HepG2 (cell line): Measurements from ENCODE around the gene SLC2A6. TPM values are rescaled to one million over a fixed set of nuclear protein-coding genes. Genes with fewer than 3 reads are reported as not detected.
A peak's percentile ranks its signal among the peaks of the same experiment; 100 is the strongest.

Source experiments
- GABPA ChIP-seq, 2 experiments: IDR thresholded peaks; 2 replicates each; pipeline ENCODE4 v1.6.1; 2011 to 2016; ENCODE audit warnings: low read depth in 2 of 2, low read length in 1 of 2, missing biosample characterization in 1 of 2, missing genetic modification characterization in 1 of 2
- JUND ChIP-seq: sonication (generic); formaldehyde crosslinking; IDR thresholded peaks from 2 replicates; pipeline ENCODE4 v1.8.0; 2022; ENCODE audit warnings: mild to moderate bottlenecking, missing genetic modification reagents
- MTF1 ChIP-seq: sonication (generic); formaldehyde crosslinking; IDR thresholded peaks from 2 replicates; pipeline ENCODE4 v1.5.0; 2020; ENCODE audit warnings: missing genetic modification reagents
- RAD51 ChIP-seq: fragments of 450-650 bp; IDR thresholded peaks from 2 replicates; pipeline ENCODE4 v1.6.1; 2016; ENCODE audit warnings: borderline replicate concordance
- RXRA ChIP-seq: sonication (generic); formaldehyde crosslinking; IDR thresholded peaks from 2 replicates; pipeline ENCODE4 v1.5.1; 2020; ENCODE audit warnings: missing genetic modification reagents
- ZFP82 ChIP-seq: sonication (generic); formaldehyde crosslinking; IDR thresholded peaks from 2 replicates; pipeline ENCODE4 v1.5.1; 2020; ENCODE audit warnings: mild to moderate bottlenecking, missing genetic modification reagents, borderline replicate concordance
- ZHX2 ChIP-seq, 2 experiments: sonication (generic) in 1 of 2; formaldehyde crosslinking in 1 of 2; IDR thresholded peaks; 2 replicates each; pipeline versions ENCODE4 v1.6.1 to v1.9.0; 2014 to 2022; ENCODE audit warnings: antibody characterized with exemption in 1 of 2, borderline replicate concordance in 1 of 2, inconsistent platforms in 1 of 2, low read depth in 1 of 2, missing genetic modification reagents in 1 of 2
- ZKSCAN5 ChIP-seq: sonication (generic); formaldehyde crosslinking; IDR thresholded peaks from 2 replicates; pipeline ENCODE4 v1.5.1; 2020; ENCODE audit warnings: mild to moderate bottlenecking, missing genetic modification reagents
- ZNF282 ChIP-seq: fragments of 450-650 bp; IDR thresholded peaks from 2 replicates; pipeline ENCODE4 v1.6.1; 2018; ENCODE audit not compliant: partially characterized antibody
- polyA plus RNA-seq, 8 experiments: library from polyadenylated mRNA; depleted of rRNA in 3 of 8; stranded (reverse) in 7 of 8; unstranded in 1 of 8; fragments of >200 nt; fragmentation: Illumina TruSeq in 4 of 8; extraction: Trizol in 4 of 8; gene quantifications; 2 replicates each; pipeline versions ENCODE4 v1.2.1 to v1.2.3, GENCODE V29; 2011 to 2016; ENCODE audit warnings: low read depth in 4 of 8, missing spikeins in 1 of 8, mixed read lengths in 1 of 8; ENCODE audit not compliant: insufficient read depth in 1 of 8
- total RNA-seq, 5 experiments: library from RNA; depleted of rRNA; stranded (reverse); fragments of >200 nt; fragmentation: Illumina TruSeq; extraction: Trizol; gene quantifications; 2 replicates each; pipeline ENCODE4 v1.2.3, GENCODE V29; 2016; ENCODE audit warnings: low read depth in 1 of 5
- TF ChIP-seq, protein P1 (sequence below), 2 experiments: fragments of 450-650 bp in 1 of 2; sonication (generic) in 1 of 2; formaldehyde crosslinking in 1 of 2; IDR thresholded peaks; 2 replicates each; pipeline versions ENCODE4 v1.6.1 to v1.8.0; 2016 to 2022; ENCODE audit warnings: antibody characterized with exemption in 1 of 2, mild to moderate bottlenecking in 1 of 2, missing genetic modification reagents in 1 of 2
- TF ChIP-seq, protein P2 (sequence below): sonication (generic); formaldehyde crosslinking; IDR thresholded peaks from 2 replicates; pipeline ENCODE4 v1.8.0; 2022; ENCODE audit warnings: mild to moderate bottlenecking, missing genetic modification reagents, moderate library complexity

SLC2A6 gene
- total and polyA plus RNA-seq, 2 of the 13 experiments (the other 11 are each of a cell fraction or from before 2014, with no cell fraction given), result 4.1 to 15.0 TPM

GRCh38 chr9:133478851-133479711, at the start of gene SLC2A6 (continued):
- TF ChIP-seq ZHX2 (IDR thresholded peaks at IDR 0.05; ENCODE audit: low read depth) (no peak), ZHX2 (CRISPR knock-in tag; IDR thresholded peaks at IDR 0.05; ENCODE audit: borderline replicate concordance) (no peak), ZFP82 (CRISPR knock-in tag) (no peak), ZKSCAN5 (CRISPR knock-in tag) (no peak), ZNF282 (no peak), RXRA (CRISPR knock-in tag) (no peak; the same call in 1 of the 2 replicates), JUND (no peak), RAD51 (no peak), GABPA (IDR thresholded peaks at IDR 0.05; ENCODE audit: low read depth, low read length) (no peak), GABPA (CRISPR knock-in tag; IDR thresholded peaks at IDR 0.05; ENCODE audit: low read depth) (no peak), MTF1 (CRISPR knock-in tag) (no peak)
- TF ChIP-seq, protein P1, sequence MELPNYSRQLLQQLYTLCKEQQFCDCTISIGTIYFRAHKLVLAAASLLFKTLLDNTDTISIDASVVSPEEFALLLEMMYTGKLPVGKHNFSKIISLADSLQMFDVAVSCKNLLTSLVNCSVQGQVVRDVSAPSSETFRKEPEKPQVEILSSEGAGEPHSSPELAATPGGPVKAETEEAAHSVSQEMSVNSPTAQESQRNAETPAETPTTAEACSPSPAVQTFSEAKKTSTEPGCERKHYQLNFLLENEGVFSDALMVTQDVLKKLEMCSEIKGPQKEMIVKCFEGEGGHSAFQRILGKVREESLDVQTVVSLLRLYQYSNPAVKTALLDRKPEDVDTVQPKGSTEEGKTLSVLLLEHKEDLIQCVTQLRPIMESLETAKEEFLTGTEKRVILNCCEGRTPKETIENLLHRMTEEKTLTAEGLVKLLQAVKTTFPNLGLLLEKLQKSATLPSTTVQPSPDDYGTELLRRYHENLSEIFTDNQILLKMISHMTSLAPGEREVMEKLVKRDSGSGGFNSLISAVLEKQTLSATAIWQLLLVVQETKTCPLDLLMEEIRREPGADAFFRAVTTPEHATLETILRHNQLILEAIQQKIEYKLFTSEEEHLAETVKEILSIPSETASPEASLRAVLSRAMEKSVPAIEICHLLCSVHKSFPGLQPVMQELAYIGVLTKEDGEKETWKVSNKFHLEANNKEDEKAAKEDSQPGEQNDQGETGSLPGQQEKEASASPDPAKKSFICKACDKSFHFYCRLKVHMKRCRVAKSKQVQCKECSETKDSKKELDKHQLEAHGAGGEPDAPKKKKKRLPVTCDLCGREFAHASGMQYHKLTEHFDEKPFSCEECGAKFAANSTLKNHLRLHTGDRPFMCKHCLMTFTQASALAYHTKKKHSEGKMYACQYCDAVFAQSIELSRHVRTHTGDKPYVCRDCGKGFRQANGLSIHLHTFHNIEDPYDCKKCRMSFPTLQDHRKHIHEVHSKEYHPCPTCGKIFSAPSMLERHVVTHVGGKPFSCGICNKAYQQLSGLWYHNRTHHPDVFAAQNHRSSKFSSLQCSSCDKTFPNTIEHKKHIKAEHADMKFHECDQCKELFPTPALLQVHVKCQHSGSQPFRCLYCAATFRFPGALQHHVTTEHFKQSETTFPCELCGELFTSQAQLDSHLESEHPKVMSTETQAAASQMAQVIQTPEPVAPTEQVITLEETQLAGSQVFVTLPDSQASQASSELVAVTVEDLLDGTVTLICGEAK (IDR thresholded peaks at IDR 0.05), result no peak
- TF ChIP-seq, protein P1 (CRISPR knock-in tag; IDR thresholded peaks at IDR 0.05), result 0 out of 2 replicates have a peak, but pooled peaks have one; percentile 21
- TF ChIP-seq, protein P2, sequence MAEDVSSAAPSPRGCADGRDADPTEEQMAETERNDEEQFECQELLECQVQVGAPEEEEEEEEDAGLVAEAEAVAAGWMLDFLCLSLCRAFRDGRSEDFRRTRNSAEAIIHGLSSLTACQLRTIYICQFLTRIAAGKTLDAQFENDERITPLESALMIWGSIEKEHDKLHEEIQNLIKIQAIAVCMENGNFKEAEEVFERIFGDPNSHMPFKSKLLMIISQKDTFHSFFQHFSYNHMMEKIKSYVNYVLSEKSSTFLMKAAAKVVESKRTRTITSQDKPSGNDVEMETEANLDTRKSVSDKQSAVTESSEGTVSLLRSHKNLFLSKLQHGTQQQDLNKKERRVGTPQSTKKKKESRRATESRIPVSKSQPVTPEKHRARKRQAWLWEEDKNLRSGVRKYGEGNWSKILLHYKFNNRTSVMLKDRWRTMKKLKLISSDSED (CRISPR knock-in tag), result 0 out of 2 replicates have a peak, but pooled peaks have one; percentile 37
